Loucy (cell line): ENCODE measurements around the gene HRC.
A peak's percentile ranks its signal among the peaks of the same experiment; 100 is the strongest.

Experiments used
- H2AFZ ChIP-seq: fragments of 200-600 bp; sonication (generic); 2 replicates; pipeline ENCODE4 v1.6.0; 2016; ENCODE audit warnings: antibody characterized with exemption, mild to moderate bottlenecking, low read length, moderate library complexity
- H3F3A ChIP-seq: fragments of 200-600 bp; 2 replicates; pipeline ENCODE4 v1.6.0; 2016; ENCODE audit warnings: antibody characterized with exemption, low read depth, mild to moderate bottlenecking
- H3K27me3 ChIP-seq: fragments of 200-600 bp; sonication (generic); 2 replicates; pipeline ENCODE4 v1.6.1; 2014; ENCODE audit warnings: low read length, mild to moderate bottlenecking; ENCODE audit not compliant: insufficient read depth, poor library complexity, severe bottlenecking
- H3K36me3 ChIP-seq: fragments of 200-600 bp; sonication (generic); 2 replicates; pipeline ENCODE4 v1.6.1; 2016; ENCODE audit warnings: low read length; ENCODE audit not compliant: insufficient read depth
- H3K4me1 ChIP-seq: fragments of 200-600 bp; sonication (generic); 2 replicates; pipeline ENCODE4 v1.5.1; 2014; ENCODE audit warnings: low read length, mild to moderate bottlenecking; ENCODE audit not compliant: insufficient read depth, poor library complexity, severe bottlenecking
- H3K4me2 ChIP-seq: fragments of 200-600 bp; sonication (generic); 2 replicates; pipeline ENCODE4 v1.6.0; 2014; ENCODE audit warnings: antibody characterized with exemption, low read length, low read depth, mild to moderate bottlenecking; ENCODE audit not compliant: poor library complexity, severe bottlenecking
- H3K4me3 ChIP-seq: fragments of 200-600 bp; sonication (generic); 2 replicates; pipeline ENCODE4 v1.5.1; 2014; ENCODE audit warnings: low read length, mild to moderate bottlenecking, mixed read lengths; ENCODE audit not compliant: poor library complexity, severe bottlenecking
- H3K79me2 ChIP-seq: fragments of 200-600 bp; sonication (generic); 2 replicates; pipeline ENCODE4 v1.6.1; 2014; ENCODE audit warnings: low read length; ENCODE audit not compliant: insufficient read depth
- H3K9ac ChIP-seq: fragments of 200-600 bp; sonication (generic); 2 replicates; pipeline ENCODE4 v1.6.0; 2014; ENCODE audit warnings: mild to moderate bottlenecking, low read depth, low read length, moderate library complexity; ENCODE audit not compliant: poor library complexity, severe bottlenecking
- H3K9me2 ChIP-seq: fragments of 200-600 bp; sonication (generic); replicated peaks from 2 replicates; pipeline ENCODE4 v1.6.1; 2016; ENCODE audit warnings: low read depth, low read length, mixed read lengths
- H3K9me3 ChIP-seq: fragments of 200-600 bp; sonication (generic); 2 replicates; pipeline ENCODE4 v1.6.1; 2014; ENCODE audit warnings: mild to moderate bottlenecking, antibody characterized with exemption, low read length, low read depth; ENCODE audit not compliant: insufficient read depth
- H4K20me1 ChIP-seq: fragments of 200-600 bp; sonication (generic); 2 replicates; pipeline ENCODE4 v1.6.0; 2014; ENCODE audit warnings: antibody characterized with exemption, low read length, mild to moderate bottlenecking; ENCODE audit not compliant: insufficient read depth, poor library complexity, severe bottlenecking
- CTCF ChIP-seq: fragments of 200-600 bp; sonication (generic); conservative IDR thresholded peaks from 2 replicates; pipeline ENCODE4 v1.5.1; 2014; ENCODE audit warnings: mild to moderate bottlenecking, antibody characterized with exemption, low read length
- EZH2phosphoT487 ChIP-seq: fragments of 200-600 bp; IDR thresholded peaks from 2 replicates; pipeline ENCODE4 v1.6.1; 2018; ENCODE audit warnings: antibody characterized with exemption, mild to moderate bottlenecking, moderate library complexity, borderline replicate concordance

The HRC gene

GRCh38 chr19:49190781-49191180 is 35.6 kb upstream of the HRC start:
- no peak overlapping the region for H2AFZ ChIP-seq
- peaks cover 12% of the 10 kb centered on the region for H3K4me1 ChIP-seq
- H3K79me2 ChIP-seq: no peaks in the 10 kb centered on the region
- no peak overlapping the region for H3K4me2 ChIP-seq
- H3K9me3 ChIP-seq: peaks cover 2% of the 10 kb centered on the region; the same call in 1 of the 2 replicates
- no peak for TF ChIP-seq EZH2phosphoT487
- TF ChIP-seq CTCF: no peak
- no peaks in the 10 kb centered on the region for H3K9me2 ChIP-seq
- H3F3A ChIP-seq: no peaks in the 10 kb centered on the region
- H3K36me3 ChIP-seq: no peaks in the 10 kb centered on the region
- no peaks in the 10 kb centered on the region for H3K27me3 ChIP-seq
- no peak overlapping the region for H3K9ac ChIP-seq
- H3K4me3 ChIP-seq: no peak overlapping the region
- no peaks in the 10 kb centered on the region for H4K20me1 ChIP-seq

- Histone ChIP-seq H4K20me1 (no peaks in the 10 kb centered on the region), H3K9ac (no peak overlapping the region), H3K79me2 (no peaks in the 10 kb centered on the region), H3K9me3 (peaks cover 2% of the 10 kb centered on the region; the same call in 1 of the 2 replicates), H3K27me3 (no peaks in the 10 kb centered on the region), H3K4me1 (peaks cover 12% of the 10 kb centered on the region), H3F3A (no peaks in the 10 kb centered on the region), H2AFZ (peak overlapping the region; percentile 14), H3K4me2 (peak overlapping the region; percentile 52), H3K4me3 (peak overlapping the region; percentile 32), H3K9me2 (no peaks in the 10 kb centered on the region), H3K36me3 (no peaks in the 10 kb centered on the region)
- TF ChIP-seq EZH2phosphoT487 (no peak), CTCF (no peak)
Measured at GRCh38 chr19:49189259-49189658, 34.1 kb upstream of the HRC start.

- no peaks in the 10 kb centered on the region for H3K36me3 ChIP-seq
Measured at GRCh38 chr19:49188626-49189200, 33.5 kb upstream of the HRC start.

More at GRCh38 chr19:49188626-49189200, 33.5 kb upstream of the HRC start:
- Histone ChIP-seq H3K4me1 (peaks cover 12% of the 10 kb centered on the region), H3K79me2 (no peaks in the 10 kb centered on the region), H3K9ac (no peak overlapping the region), H2AFZ (peak overlapping the region; percentile 14; the same call in 1 of the 2 replicates), H3K9me2 (no peaks in the 10 kb centered on the region), H4K20me1 (no peaks in the 10 kb centered on the region), H3F3A (no peaks in the 10 kb centered on the region), H3K4me3 (no peak overlapping the region), H3K27me3 (no peaks in the 10 kb centered on the region), H3K9me3 (peaks cover 2% of the 10 kb centered on the region; the same call in 1 of the 2 replicates), H3K4me2 (no peak overlapping the region)
- no peak for TF ChIP-seq EZH2phosphoT487
- TF ChIP-seq CTCF: no peak
